ENCODE results near the gene HS3ST2.
"Not testable (repeated sequence)": the region's sequence is repeated elsewhere in the genome, so short reads cannot be mapped to it uniquely, and the experiment has no call there.

HS3ST2 gene

GRCh38 chr16:22810226-22810625 lies 3.7 kb upstream of the HS3ST2 start:
- no peak for DNase-seq
- intact Hi-C loops (cut with DNase I), result loop anchor here (10.0 kb wide), 1 partner anchor 105 kb away; no protein-coding TSS in a partner anchor

GRCh38 chr16:22813223-22813947 lies 577 bp upstream of the HS3ST2 start:
- peak in 8 of 10 donors; percentile 31 to 91 (median 48) for DNase-seq
- intact Hi-C loops (cut with DNase I), result loop anchor here (10.0 kb wide), 1 partner anchor 109 kb away; no protein-coding TSS in a partner anchor

- DNase-seq, result peak in 3 of 10 donors; percentile 73 to 80 (median 78)
- intact Hi-C loops (cut with DNase I), result loop anchor here (10.0 kb wide), 1 partner anchor 110 kb away; no protein-coding TSS in a partner anchor
Measured at GRCh38 chr16:22814711-22815105, 746 bp downstream of the HS3ST2 start.

- intact Hi-C loops (cut with DNase I), result loop anchor here (10.0 kb wide), 1 partner anchor 111 kb away; no protein-coding TSS in a partner anchor
- peak in 1 of 10 donors; percentile 76 for DNase-seq
Measured at GRCh38 chr16:22815863-22816262, 1.9 kb downstream of the HS3ST2 start.

GRCh38 chr16:22816475-22816874 lies 2.5 kb downstream of the HS3ST2 start:
- intact Hi-C loops (cut with DNase I), result loop anchor here (10.0 kb wide), 1 partner anchor 112 kb away; no protein-coding TSS in a partner anchor
- DNase-seq, result no peak

GRCh38 chr16:22818736-22819135 lies 4.8 kb downstream of the HS3ST2 start:
- intact Hi-C loops (cut with DNase I), result loop anchor here (10.0 kb wide), 1 partner anchor 114 kb away; no protein-coding TSS in a partner anchor
- DNase-seq, result not testable (repeated sequence)

GRCh38 chr16:22838681-22839080 lies 24.7 kb downstream of the HS3ST2 start:
- no peak for DNase-seq
- intact Hi-C loops (cut with DNase I), result no loop called here

- intact Hi-C loops (cut with DNase I); DNase-seq: not testable (repeated sequence)
Measured at GRCh38 chr16:22842031-22842430, 28.1 kb downstream of the HS3ST2 start.

GRCh38 chr16:22843122-22843521 lies 29.2 kb downstream of the HS3ST2 start:
- intact Hi-C loops (cut with DNase I), result no loop called here
- no peak for DNase-seq

GRCh38 chr16:22843856-22844255 lies 29.9 kb downstream of the HS3ST2 start:
- intact Hi-C loops (cut with DNase I), result no loop called here

GRCh38 chr16:22844416-22844815 lies 30.5 kb downstream of the HS3ST2 start:
- intact Hi-C loops (cut with DNase I), result no loop called here
- DNase-seq, result no peak

More at GRCh38 chr16:22843856-22844255, 29.9 kb downstream of the HS3ST2 start:
- DNase-seq, result no peak

GRCh38 chr16:22847100-22847499 lies 33.1 kb downstream of the HS3ST2 start:
- intact Hi-C loops (cut with DNase I), result no loop called here
- DNase-seq, result no peak

- DNase-seq, result no peak
- intact Hi-C loops (cut with DNase I), result no loop called here
Measured at GRCh38 chr16:22847690-22848089, 33.7 kb downstream of the HS3ST2 start.

- DNase-seq, result no peak
- intact Hi-C loops (cut with DNase I), result no loop called here
Measured at GRCh38 chr16:22848451-22848850, 34.5 kb downstream of the HS3ST2 start.

GRCh38 chr16:22849517-22849916 lies 35.6 kb downstream of the HS3ST2 start:
- DNase-seq, result no peak
- intact Hi-C loops (cut with DNase I), result no loop called here

GRCh38 chr16:22855231-22855630 lies 41.3 kb downstream of the HS3ST2 start:
- no peak for DNase-seq
- intact Hi-C loops (cut with DNase I), result no loop called here

GRCh38 chr16:22857296-22858025 lies 43.5 kb downstream of the HS3ST2 start:
- intact Hi-C loops (cut with DNase I), result no loop called here
- no peak for DNase-seq

GRCh38 chr16:22859925-22860324 lies 46.0 kb downstream of the HS3ST2 start:
- intact Hi-C loops (cut with DNase I), result no loop called here
- no peak for DNase-seq

- intact Hi-C loops (cut with DNase I), result no loop called here
- no peak for DNase-seq
Measured at GRCh38 chr16:22861580-22861979, 47.6 kb downstream of the HS3ST2 start.

GRCh38 chr16:22862046-22862445 lies 48.1 kb downstream of the HS3ST2 start:
- intact Hi-C loops (cut with DNase I), result no loop called here
- no peak for DNase-seq

GRCh38 chr16:22864375-22864774 lies 50.4 kb downstream of the HS3ST2 start:
- intact Hi-C loops (cut with DNase I), result no loop called here
- no peak for DNase-seq

Measured in posterior cingulate gyrus (tissue), 11 donors.